Stomach (tissue), 9 donors: ENCODE data around the gene NDUFV1. TPM values are rescaled to one million over a fixed set of nuclear protein-coding genes. Genes with fewer than 3 reads are reported as not detected.

Experiments
- DNase-seq, 2 donors: peaks; one replicate each; pipeline versions ENCODE4 v3.0.0 to v3.0.0-alpha.2; 2013 to 2019
- H3K27ac ChIP-seq, 5 donors: fragments of 200-600 bp in 4 of 5; sonication (generic) in 4 of 5; one replicate each; pipeline ENCODE4 v1.5.1; 2013 to 2019; ENCODE audit warnings: mild to moderate bottlenecking in 1 of 5, moderate library complexity in 1 of 5
- H3K27me3 ChIP-seq, 3 donors: fragments of 200-600 bp; sonication (generic); one replicate each; pipeline ENCODE4 v1.5.1; 2017 to 2019; ENCODE audit warnings: mixed run types in 1 of 3
- H3K36me3 ChIP-seq, 4 donors: fragments of 200-600 bp; sonication (generic); 1 replicate in 3 of 4; 2 replicates in 1 of 4; pipeline ENCODE4 v1.5.1; 2016 to 2019
- H3K4me1 ChIP-seq, 4 donors: fragments of 200-600 bp; sonication (generic); one replicate each; pipeline ENCODE4 v1.5.1; 2016 to 2019
- H3K4me3 ChIP-seq, 4 donors: fragments of 200-600 bp; sonication (generic) in 3 of 4; one replicate each; pipeline ENCODE4 v1.5.1; 2016 to 2019; ENCODE audit warnings: mild to moderate bottlenecking in 1 of 4
- H3K9me3 ChIP-seq, 4 donors: fragments of 200-600 bp; sonication (generic); one replicate each; pipeline ENCODE4 v1.5.1; 2016 to 2019
- CTCF ChIP-seq, 7 experiments: fragments of 450-650 bp in 4 of 7; fragments of 200-600 bp in 3 of 7; sonication (generic) in 3 of 7; IDR thresholded peaks; one replicate each; pipeline ENCODE4 v1.5.1; 2016 to 2019; ENCODE audit warnings: antibody characterized with exemption in 7 of 7, control low read depth in 2 of 7, mild to moderate bottlenecking in 1 of 7
- EP300 ChIP-seq: sonication (generic); formaldehyde crosslinking; IDR thresholded peaks from one replicate; pipeline ENCODE4 v1.6.1; 2017; ENCODE audit warnings: antibody characterized with exemption
- POLR2A ChIP-seq, 4 donors: fragments of 450-650 bp; IDR thresholded peaks; one replicate each; pipeline ENCODE4 v1.6.1; 2016; ENCODE audit warnings: antibody characterized with exemption in 4 of 4, control low read depth in 2 of 4, mild to moderate bottlenecking in 1 of 4, moderate library complexity in 1 of 4
- POLR2AphosphoS5 ChIP-seq, 3 donors: sonication (generic); formaldehyde crosslinking; IDR thresholded peaks; one replicate each; pipeline ENCODE4 v1.6.1; 2016; ENCODE audit warnings: antibody characterized with exemption in 3 of 3
- WGBS, 5 donors: extraction: QIAGEN DNeasy Blood & Tissue Kit in 3 of 5; methylation state at CpG; one replicate each; pipeline versions ENCODE4 v1.1.5 to v1.1.7; 2013 to 2018; 5-methylcytosine and 5-hydroxymethylcytosine counted together
- intact Hi-C: fragments of 100-400 bp; cut with DNase I; formaldehyde crosslinking; loops from one replicate; pipeline ENCODE4 v1.15.1; 2023; ENCODE audit warnings: low total_unique reads
- polyA plus RNA-seq, 3 donors: library from polyadenylated mRNA; stranded (reverse); fragments of 200-250 nt; gene quantifications; one replicate each; pipeline ENCODE4 v1.2.3, GENCODE V29; 2013
- total RNA-seq, 5 donors: library from RNA; depleted of rRNA; stranded (reverse); fragments of >200 nt; gene quantifications; one replicate each; pipeline versions ENCODE4 v1.1.0 to v1.2.3, GENCODE V29; 2014 to 2016
- donor health status: healthy with polysubstance abuse.
- donor health status: Bipolar disorder and iron deficiency.
- donor health status: healthy.

Gene NDUFV1
- total and polyA plus RNA-seq, 8 donors = 148 to 806 (median 200) TPM

- TF ChIP-seq CTCF (IDR thresholded peaks at IDR 0.05) (no peak), POLR2AphosphoS5 (IDR thresholded peaks at IDR 0.05) (no peak), POLR2A (IDR thresholded peaks at IDR 0.05) (no peak), EP300 (no peak)
- 80 to 100% (median 89%) methylated on average over 2 of the region's 2 CpGs for WGBS, 5 donors
- intact Hi-C loops = no loop called here
- Histone ChIP-seq H3K4me1 (peaks cover 15 to 48% (median 42%) of the 10 kb centered on the region in 4 donors), H3K36me3 (no peaks in the 10 kb centered on the region), H3K27ac (peak overlapping the region; percentile 13 to 98 (median 26)), H3K27me3 (no peaks in the 10 kb centered on the region), H3K4me3 (no peak overlapping the region), H3K9me3 (no peaks in the 10 kb centered on the region)
- DNase-seq = no peak
These were observed 25.1 kb downstream of the NDUFV1 start for GRCh38 chr11:67631853-67632174.

- no peak for TF ChIP-seq EP300
- TF ChIP-seq CTCF (IDR thresholded peaks at IDR 0.05) = no peak
- TF ChIP-seq POLR2AphosphoS5 (IDR thresholded peaks at IDR 0.05) = peak in 1 of 3 donors; percentile 31
- Histone ChIP-seq H3K27me3 (no peaks in the 10 kb centered on the region), H3K4me3 (no peak overlapping the region), H3K9me3 (no peaks in the 10 kb centered on the region), H3K36me3 (no peaks in the 10 kb centered on the region), H3K27ac (peak overlapping the region; percentile 13 to 98 (median 26)), H3K4me1 (peaks cover 15 to 48% (median 42%) of the 10 kb centered on the region in 4 donors)
- 46 to 61% (median 50%) methylated on average over 9 to 12 of the region's 12 CpGs for WGBS, 5 donors
- peak; percentile 82 to 92 for DNase-seq
- intact Hi-C loops = no loop called here
These were observed 25.6 kb downstream of the NDUFV1 start for GRCh38 chr11:67632175-67632981.

- no peaks in the 10 kb centered on the region for H3K27me3 ChIP-seq
- H3K27ac ChIP-seq = peak overlapping the region in 4 of 5 donors; percentile 13 to 72 (median 26)
- no peak for DNase-seq
- no peaks in the 10 kb centered on the region for H3K36me3 ChIP-seq
- H3K4me1 ChIP-seq = peaks cover 15 to 48% (median 44%) of the 10 kb centered on the region in 4 donors
- intact Hi-C loops = no loop called here
- H3K9me3 ChIP-seq = no peaks in the 10 kb centered on the region
- no peak overlapping the region for H3K4me3 ChIP-seq
- TF ChIP-seq EP300 = no peak
- TF ChIP-seq POLR2A (IDR thresholded peaks at IDR 0.05) = no peak
- no peak for TF ChIP-seq POLR2AphosphoS5 (IDR thresholded peaks at IDR 0.05)
- no peak for TF ChIP-seq CTCF (IDR thresholded peaks at IDR 0.05)
- 89 to 92% (median 92%) methylated on average over 27 to 30 of the region's 30 CpGs for WGBS, 5 donors
These were observed 26.4 kb downstream of the NDUFV1 start for GRCh38 chr11:67632982-67633755.

GRCh38 chr11:67633758-67634365 lies 27.1 kb downstream of the NDUFV1 start:
- no peak overlapping the region for H3K27ac ChIP-seq
- H3K9me3 ChIP-seq = no peaks in the 10 kb centered on the region
- H3K36me3 ChIP-seq = no peaks in the 10 kb centered on the region
- peaks cover 12 to 45% (median 40%) of the 10 kb centered on the region in 4 donors for H3K4me1 ChIP-seq
- 71 to 81% (median 77%) methylated on average over 21 to 22 of the region's 22 CpGs for WGBS, 5 donors
- TF ChIP-seq EP300 (no peak), POLR2A (IDR thresholded peaks at IDR 0.05) (no peak), CTCF (IDR thresholded peaks at IDR 0.05) (no peak), POLR2AphosphoS5 (IDR thresholded peaks at IDR 0.05) (no peak)
- H3K27me3 ChIP-seq = no peaks in the 10 kb centered on the region
- no peak overlapping the region for H3K4me3 ChIP-seq
- no peak for DNase-seq
- intact Hi-C loops = no loop called here
